HG03342 (cell line): ENCODE measurements around the gene KRT20.
"Not testable (repeated sequence)": the region's sequence is repeated elsewhere in the genome, so short reads cannot be mapped to it uniquely, and the experiment has no call there.

Source experiments
- ATAC-seq: cut with Tn5 transposase; IDR thresholded peaks from one replicate; pipeline ENCODE4 v1.9.1; 2021; ENCODE audit warnings: mild to moderate bottlenecking, moderate library complexity; ENCODE audit not compliant: unreplicated experiment

Gene KRT20

DNA sequence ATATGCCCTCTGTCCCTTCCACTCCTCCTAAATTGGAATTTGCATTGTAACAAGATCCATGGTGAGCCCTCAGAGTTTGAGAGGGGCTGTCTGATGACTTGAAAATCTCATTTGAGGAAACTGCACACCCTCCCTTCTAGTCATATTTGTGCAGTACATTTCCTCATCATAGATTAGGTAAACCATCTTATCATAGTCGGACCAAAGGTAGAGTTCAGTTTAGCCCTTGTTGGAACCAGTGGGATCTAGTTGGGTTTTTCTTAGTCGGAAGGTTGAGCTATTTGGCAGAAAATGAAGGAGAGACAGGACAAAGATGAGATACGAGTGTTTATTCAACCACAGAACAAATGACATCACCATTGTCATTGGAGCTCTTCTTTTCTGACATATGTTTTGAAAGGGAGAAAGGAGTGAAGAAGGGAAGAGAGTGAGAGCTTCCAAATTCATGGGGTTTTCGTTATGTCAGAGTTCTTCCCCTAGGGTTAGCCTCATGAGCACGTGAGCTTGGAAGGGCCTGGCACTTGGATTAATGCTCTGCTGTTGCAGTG, 15.8 kb upstream of the KRT20 start:
- no peak for ATAC-seq

DNA sequence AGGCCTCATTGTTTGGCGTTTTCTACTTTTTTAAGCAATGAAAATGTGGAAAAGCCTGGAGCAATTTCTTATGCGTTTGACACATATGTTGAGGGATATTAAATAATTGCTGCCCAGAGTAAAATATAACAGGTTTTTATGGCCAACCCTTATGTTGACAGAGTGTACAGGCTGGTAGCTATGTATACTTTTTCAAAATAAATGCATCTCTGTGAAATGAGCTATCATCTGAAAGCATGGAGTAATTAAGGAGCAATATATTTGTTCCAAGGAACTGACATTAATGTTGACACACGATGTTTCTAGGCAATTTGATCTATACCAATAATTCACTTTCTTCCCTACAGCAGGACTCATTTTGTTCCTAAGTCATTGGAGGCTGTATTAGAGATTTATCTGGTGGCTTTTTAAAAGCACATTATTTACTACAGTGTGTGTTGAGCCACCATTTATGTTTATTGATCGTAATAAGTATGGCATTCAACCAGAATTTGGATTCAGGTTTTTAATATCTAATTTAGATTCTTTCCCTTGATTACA, 11.9 kb upstream of the KRT20 start:
- ATAC-seq = no peak

DNA sequence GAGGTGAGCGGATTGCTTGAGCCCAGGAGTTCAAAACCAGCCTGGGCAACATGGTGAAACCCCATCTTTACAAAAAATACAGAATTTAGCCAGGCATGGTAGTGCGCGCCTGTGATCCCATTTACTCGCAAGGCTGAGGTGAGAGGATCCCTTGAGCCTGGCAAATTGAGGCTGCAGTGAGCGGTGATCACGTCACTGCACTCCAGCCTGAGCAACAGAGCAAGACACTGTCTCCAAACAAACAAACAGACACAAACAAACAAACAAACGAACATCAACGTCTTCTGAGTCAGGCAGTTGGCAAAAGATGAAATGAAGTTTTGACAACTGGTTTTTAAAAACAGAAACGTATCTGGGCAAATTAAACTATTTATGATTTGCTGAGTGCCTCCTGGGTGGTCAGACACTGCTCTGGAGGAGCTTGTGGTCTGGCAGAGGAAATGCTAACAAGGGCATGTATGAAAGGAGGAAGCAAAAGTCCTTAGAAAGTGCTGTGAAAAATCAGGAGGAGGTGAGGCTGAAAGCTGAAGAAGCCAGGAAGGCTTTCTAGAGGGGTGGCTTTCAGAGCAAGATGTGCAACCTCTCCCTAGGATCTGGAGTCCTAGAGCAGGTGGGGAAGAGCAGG, 10.2 kb upstream of the KRT20 start:
- ATAC-seq = no peak

DNA sequence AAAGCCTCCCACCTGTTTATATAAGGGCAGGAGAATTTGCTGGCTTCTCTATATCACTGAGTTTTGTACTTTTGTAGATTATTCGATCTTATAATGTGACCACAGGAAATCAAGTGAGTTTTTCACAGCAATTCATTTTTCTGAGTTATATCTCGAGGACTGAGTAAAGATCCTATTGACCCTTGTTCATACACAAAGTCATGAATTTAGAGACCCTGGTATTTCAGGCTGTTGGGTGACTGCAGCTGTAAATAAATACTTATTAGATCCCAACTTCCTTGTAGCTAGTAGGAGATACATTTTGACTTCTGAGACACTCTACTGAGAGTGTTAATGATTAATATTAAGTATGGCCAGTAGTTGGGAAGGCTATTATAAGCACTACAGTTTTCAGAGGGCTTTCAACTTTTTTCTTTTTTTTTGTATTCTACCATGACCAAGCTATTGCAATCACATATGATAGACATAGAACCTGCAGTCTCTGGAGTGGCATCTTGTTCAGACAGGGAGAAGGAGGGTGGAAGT, 3.2 kb upstream of the KRT20 start:
- ATAC-seq = no peak

DNA sequence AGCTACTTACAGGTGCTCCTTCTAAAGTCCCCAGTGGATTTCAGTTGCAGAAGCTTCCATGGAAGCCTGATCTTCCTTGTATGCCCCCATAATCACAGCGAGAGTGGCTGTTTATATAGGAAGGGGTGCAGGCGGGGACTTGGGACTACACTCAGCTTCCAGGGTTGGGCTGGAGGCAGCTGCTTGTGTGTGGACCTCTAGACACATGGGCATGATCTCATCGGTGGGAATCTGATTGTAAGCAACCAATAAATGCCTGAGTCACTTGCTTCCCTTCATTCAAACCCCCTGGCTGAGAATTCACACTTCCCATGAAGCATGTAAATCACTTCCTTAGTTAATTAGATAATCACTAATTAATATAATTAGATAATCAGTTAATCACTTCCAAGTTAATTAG, 1.0 kb upstream of the KRT20 start:
- ATAC-seq = no peak

DNA sequence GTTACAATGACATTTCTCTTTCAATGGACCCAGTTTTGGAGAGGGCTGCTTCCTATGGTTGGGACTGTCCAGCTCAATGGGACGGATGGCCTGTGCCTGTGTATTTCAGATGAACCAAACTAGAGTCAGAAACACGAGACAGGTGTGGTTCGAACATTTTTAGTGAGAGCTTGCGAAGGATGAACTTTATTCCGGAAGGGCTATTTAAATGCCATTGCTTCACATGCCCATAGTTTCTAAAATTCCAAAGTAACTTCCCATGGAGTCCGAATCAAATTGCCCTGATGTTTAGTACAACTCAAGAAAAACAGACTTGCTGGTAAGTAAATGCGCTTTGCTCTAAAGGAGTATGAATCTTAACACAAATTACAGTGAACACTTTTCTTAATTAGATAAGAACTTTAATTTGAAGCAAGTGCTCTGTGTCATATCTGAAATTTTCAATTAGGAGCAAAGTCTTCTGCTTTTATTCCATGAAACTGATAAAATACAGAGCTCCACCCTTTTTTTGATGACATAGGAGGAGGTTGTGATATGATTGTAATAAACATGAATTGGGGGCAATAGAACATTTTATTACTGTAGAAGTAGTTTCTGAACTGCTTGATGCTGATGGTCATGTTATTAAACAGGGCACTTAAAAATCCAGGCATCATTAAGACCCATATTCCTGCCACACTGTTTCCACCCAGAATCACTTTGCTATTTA, 1.3 kb downstream of the KRT20 start:
- no peak for ATAC-seq

DNA sequence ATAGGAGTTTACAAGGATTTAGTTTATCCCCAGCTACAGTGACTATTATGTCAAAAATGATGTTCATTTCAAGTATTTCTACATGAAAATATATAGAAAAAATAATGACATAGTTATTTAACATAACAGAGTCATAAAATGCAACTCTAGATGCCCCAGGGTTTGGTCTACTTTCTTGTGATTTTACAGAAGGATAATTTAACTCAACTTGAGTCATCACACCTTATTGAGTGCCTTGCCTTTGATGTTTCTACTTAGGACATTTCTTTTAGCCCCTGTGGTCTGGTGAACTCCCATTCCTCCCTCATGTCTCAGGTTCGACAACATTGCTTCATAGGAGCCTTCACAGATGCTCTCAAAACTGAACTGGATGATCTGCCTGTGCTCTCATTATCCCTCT, 2.0 kb downstream of the KRT20 start:
- no peak for ATAC-seq

DNA sequence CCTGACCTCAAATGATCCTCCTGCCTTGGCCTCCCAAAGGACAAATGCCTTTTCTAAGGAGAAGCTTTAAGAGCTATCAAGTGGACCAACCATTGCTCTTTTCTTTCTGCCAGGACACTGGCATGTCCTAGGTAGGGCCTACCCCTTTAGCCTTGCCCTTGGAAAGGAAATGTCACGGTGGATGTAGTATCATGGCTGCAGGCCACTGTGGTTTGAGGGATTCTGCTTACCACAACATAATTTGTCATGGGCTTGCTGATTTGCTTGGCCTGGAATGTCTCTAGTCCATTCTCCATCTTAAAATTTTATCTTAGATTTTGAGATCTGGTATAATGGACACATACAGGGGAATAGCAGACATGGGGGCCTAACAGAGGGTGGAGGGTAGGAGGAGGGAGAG, 6.0 kb downstream of the KRT20 start:
- no peak for ATAC-seq

DNA sequence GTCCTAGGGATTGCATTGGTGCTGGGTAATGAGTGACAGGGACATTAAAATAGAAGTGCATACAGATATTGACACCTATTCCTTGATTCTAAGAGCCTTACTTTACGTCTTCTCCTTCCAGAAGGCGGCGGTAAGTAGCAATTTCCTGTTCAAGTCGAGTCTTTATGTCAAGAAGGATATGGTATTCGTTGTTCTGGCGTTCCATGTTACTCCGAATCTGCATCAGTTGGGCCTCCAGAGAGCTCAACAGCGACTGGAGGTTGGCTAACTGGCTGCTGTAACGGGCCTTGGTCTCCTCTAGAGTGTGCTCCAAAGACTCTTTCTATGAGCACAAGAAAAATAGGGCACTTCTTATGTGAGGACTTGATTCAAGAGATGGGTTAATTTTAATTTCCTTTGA, 7.0 kb downstream of the KRT20 start:
- no peak for ATAC-seq

DNA sequence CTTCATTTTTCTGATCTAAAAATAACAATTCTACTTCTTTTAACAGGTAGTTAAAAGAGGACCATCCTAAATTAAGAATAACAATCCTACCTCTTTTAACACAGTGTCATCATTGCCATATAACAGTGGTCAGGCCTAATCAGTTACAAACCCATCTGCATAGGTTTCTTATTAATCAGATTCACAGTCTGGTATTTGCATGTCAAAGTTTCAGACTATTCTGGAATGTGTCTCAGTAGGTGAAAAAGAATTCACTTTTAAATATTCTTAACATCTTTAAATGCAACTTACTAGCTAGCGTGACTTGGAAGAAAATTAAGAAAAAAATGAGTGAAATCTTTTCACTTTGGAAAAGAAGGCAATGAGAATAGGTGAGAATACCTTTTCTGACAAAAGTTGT, 11.2 kb downstream of the KRT20 start:
- no peak for ATAC-seq

DNA sequence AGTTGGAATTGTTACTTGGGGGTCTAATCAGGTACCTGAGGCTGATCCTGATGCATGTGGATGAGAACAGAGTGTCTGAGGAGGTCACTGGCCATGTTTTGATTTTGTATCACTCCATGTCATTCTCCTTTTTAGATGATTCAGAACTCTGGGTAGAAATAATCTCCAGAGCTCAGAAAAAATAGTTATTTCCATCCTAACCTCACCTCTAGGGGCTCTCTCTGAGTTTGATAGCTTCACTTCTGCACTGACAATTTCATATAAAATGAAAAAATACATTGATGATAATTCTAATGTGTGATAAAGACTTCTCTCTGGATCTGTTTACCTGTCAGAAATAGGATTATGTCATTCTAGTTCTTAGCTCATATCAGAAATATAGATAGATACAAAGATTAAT, 11.8 kb downstream of the KRT20 start:
- ATAC-seq = no peak

DNA sequence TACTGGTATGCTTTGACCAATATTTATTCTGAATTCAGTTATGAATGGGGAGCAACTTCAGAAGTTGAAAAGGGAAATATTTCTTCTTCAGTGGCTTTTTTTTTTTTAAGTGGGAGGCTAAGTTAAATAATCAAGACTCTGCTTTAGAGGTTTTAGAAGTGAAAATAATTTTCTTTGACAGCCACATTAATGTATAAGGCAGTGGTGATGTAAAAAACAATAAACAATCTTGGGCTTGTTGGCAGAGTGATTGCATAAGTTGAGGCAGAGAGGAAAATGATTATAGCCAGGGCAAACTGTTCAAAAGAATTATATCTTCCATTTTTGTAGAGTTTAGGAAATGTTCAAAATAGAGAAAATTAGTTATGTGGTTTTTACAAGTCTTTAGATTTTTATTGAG, 12.6 kb downstream of the KRT20 start:
- ATAC-seq = no peak

DNA sequence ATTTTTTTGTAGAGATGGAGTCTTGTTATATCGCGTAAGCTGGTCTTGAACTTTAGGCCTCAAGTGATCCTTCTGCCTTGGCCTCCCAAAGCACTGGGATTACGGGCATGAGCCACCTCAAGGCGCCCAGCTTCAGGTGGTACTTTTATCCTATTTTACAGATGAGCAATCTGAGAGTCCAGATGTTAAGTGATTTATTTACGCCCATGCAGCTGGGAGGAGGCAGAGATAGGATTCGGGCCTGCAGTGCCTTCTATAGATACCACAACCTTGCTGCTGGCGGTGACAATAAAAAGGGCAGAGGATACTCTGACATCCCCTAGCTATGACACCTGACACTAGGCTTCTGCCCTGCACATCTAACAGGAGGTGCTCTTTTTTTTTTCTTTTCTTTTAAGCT, 13.7 kb downstream of the KRT20 start:
- ATAC-seq = no peak

DNA sequence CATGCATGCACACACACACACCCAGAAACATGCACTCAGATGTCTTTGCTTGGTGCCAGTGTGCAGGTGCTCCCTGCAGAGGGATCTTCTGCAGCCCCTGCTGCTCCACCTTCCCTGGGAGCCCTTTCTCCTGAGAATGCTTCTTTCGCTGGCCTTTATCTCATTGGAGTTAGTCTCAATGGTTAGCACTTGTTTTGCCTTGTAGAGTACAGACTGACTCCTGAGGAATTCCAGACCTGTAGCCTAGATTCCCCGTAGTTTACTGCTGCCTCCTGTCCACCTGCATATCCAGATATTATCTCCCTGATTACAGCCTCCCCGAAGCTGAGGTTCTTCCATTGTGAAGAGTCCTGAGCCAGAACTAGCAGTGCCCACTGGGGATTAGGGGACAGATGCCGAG, 14.9 kb downstream of the KRT20 start:
- no peak for ATAC-seq

DNA sequence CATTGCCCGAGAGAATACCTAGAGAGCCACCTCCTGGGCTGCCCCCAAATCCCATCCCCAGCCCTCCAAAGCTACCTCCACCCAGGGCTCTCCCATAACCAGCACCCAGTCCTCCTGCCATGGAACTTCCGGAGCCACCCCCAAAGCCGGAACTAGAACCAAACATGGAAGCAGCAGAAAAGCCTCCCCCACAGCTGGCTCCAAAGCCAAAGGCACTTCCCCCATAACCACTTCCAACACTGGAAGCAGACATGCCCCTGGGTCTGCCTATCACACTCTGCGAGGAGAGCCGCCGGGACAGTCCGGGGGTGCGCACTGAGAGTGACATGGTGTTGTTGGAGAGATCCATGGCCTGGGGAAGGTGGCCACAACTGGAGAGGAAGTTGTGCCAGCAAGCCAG, 18.2 kb downstream of the KRT20 start, which contains the start of gene KRT12:
KRT12 (minus strand) TSS at position 386 of the 400 bp plus-strand sequence; CDS start at position 349, 37 bp downstream.
- ATAC-seq = no peak

DNA sequence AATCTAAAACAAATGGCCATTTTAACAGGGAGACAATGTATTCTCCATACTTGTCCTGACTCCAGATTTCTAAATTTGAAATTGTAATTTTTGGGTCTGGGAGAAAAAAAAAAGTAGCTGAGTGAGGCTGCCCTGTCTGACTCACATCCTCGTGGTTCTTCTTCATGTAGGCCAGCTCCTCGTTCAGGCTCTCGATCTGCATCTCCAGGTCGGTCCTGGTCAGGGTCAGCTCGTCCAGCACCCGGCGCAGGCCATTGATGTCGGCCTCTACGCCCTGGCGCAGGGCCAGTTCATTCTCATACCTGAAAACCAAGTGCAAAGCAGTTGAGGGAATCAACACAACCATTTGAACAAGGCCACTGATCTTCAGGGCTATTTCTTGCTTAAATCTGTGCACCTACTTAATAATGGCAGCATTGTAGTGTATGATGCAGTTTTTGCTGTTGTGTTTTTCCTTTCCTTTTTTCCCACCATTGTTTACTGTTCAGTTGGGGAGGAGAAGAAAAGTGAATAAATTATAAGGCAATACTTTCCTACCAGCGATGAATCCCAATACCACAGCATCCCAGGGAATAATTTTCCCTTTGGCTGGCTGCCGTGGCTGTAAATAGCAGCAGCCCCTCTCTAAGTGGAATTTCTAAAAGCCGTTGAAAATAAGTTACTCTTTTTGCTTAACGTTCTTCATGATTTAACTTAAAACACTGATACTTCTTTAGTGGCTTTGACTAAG, 20.2 kb downstream of the KRT20 start:
- ATAC-seq = no peak

DNA sequence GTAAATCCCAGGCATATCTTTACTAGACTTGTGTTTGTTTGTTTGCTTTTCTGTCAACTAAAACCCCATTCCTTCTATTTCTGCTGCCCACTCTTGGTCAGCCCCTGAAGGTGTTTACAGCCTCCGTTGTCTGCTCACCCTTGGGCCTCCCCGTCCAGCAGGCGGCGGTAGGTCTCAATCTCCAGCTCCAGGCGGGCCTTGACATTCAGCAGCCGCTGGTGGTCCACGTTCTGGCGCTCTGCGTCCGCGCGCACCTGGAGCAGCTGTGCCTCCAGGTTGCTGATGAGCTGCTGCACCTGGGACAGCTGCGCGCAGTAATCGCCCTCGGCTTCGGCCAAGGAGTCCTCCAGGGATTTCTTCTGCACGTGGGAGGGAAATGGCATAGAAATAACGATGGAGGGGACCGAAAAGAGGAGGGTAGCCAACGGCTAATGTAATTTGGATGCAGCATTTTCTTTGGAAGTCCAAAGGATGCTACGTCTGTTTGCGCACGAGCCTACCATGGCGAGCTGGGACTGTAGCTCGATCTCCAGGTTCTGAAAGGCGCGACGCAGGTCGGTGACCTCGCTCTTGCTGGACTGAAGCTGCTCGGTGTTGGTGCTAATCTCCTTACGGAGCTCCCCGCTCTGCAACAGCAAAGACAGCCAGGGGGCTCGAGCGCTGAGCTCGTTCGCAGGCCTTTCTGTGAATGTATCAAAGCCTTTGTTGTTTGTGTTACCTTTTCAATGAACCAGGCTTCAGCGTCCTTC, 21.9 kb downstream of the KRT20 start:
- no peak for ATAC-seq

DNA sequence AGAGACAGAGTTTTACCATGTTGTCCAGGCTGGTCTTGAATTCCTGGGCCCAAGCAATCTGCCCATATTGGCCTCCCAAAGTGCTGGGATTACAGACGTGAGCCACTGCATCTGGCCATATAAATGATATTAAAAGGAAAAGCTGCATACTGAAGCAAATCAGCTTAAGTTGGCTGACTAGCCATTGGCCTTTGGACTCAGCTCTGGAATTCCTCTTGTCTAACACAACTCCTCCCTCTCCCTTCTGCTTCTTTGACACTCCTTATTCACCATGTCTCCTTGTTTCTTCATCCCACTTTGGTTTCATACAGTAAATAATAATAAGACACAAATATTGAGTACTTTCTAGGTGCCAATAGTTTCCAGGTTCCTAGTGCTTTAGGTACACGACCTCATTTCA, 25.5 kb downstream of the KRT20 start:
- ATAC-seq = no peak

DNA sequence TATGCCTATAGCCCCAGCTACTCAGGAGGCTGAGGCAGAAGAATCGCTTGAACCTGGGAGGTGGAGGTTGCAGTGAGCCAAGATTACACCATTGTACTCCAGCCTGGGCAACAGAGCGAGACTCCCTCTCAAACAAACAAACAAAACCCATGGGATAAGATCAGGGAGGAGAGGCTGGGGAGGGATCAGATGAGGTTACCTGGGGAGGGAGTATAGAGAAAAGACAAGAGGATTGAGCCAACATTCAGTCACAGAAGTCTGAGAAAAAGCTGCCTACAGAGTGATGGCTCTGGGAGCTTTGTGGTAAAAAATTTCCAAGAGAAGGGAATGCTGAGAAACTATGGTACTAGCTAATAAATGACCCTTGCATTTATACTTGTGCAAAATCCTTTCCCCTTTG, 26.4 kb downstream of the KRT20 start:
- ATAC-seq = not testable (repeated sequence)

DNA sequence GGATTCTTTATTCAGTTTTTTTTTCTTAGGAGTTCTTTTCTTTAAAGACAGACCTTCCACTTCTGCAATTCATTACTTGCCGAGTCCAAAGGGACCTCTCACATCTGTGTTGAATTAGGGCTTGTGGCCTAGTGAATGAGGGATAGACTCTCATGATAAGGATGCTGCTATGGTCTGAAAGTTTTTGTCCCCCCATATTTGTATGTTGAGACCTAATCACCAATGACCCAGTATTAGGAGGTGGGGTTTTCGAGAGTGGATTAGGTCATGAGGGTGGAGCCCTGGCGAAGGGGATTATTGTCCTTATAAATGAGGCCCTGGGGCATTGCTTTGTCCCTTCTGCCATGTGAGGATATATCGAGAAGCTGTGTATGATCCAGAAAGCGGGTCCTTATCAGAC, 27.5 kb downstream of the KRT20 start:
- ATAC-seq = no peak
